Epidermal melanocyte (primary cell): ENCODE results near the gene SPNS2.

ENCODE experiments used
- DNase-seq: peaks from one replicate; pipeline ENCODE4 v3.0.0; 2011; ENCODE audit warnings: low spot score; ENCODE audit not compliant: insufficient read length

Gene SPNS2

DNA sequence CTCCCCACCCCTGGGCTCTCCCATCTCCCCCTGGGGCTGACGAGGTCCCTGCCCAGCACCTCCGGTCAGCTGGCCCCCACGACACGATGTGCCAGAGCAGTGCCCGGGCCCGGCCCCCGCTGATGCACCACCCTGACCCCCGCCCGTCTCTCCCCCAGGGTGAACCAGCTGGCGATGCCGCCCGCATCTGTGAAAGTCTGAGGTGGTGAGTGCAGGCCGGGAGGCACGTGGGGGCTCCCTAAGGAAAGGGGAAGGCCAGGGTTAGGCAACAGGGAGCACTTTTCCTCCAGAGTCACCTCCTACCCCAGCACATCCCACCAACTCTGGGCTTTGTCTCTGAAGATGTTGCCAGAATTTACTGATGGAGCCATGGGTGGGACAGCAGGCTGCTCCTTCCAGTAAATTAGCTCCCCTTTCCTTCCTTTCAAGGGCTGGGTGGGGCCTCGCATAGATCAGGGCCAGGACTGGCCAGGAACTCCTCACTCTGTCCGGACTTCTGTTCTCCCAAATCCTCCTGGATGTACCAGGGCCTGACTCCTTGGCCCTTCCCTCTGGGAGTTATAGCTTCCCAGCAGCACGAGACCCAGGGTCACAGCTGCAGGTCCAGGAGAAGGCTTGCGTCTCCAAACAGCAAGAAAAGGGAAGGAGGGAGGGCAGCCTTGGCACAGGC, 38.2 kb downstream of the SPNS2 start:
- no peak for DNase-seq

DNA sequence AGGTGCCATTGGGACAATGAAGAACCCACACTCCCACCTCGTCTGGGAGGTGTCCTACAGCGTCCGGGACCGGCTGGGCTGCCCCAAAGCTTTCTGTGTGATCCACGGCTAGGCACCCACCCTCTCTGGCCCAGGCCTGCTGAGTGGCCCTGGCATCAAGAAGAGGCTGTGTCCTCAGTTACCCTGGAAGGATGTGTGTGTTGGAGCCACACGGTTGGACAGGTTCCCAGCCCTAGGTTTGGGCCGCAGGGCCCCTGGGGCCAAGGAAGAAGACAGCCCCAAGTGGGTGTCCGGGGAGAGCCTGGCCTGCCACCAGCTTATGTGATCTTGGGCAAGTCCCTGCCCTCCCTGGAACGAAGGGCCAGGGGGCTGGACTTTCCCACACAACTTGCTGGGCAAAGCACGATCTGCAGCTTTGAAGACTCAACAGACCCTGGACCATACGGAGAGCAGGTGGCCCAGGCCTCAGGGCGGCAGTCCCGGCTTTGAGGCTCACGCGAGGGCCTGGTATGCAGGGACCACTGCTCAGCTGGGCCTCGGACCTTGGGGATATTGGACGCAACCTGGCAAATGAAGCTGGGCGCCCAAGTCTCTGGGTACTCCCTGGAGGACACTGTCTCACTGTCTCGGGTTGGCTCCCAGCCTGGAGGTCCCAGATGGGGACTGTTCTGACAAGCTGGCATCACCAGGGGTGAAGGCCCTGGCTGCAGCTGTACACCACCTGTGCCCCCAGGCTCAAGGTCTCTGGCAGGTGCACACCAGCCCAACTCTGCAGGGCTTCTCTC, 39.0 kb downstream of the SPNS2 start:
- no peak for DNase-seq

DNA sequence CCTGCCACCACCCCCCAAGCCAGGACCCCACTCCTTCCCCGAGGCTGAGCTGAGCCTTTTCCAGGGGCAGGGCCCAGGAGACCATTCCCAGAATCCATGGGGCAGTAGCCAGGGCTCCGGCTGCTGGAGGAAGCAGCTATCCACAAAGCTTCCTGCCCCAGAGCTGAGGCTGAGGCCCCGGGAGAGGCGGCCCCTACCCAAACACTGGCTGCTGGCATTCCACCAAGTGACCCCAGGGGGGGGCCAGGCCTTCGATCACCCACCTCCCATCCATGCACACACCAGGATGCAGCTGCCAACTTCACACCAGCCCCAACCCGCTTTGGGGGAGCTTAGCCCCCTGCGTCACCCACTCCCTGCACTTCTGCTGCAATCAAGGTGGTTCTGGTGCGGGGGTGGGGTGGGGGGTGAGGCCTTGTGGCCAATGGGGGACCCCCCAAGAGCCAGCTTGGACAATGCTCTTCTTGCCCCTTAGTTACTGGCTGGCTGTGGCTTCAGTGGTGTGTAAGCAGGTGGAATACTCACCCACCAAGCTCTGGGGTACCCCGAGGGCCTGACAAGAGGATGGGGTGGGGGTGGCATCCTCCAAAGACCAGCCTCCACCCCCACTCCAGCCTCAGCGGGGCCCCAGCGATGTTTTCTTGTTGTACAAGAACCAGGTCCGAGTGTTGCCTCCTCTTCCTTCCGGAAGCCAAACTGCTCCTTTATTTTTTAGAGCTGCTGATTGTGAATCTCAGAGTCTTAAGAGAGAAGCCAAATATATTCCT, 39.7 kb downstream of the SPNS2 start:
- no peak for DNase-seq

DNA sequence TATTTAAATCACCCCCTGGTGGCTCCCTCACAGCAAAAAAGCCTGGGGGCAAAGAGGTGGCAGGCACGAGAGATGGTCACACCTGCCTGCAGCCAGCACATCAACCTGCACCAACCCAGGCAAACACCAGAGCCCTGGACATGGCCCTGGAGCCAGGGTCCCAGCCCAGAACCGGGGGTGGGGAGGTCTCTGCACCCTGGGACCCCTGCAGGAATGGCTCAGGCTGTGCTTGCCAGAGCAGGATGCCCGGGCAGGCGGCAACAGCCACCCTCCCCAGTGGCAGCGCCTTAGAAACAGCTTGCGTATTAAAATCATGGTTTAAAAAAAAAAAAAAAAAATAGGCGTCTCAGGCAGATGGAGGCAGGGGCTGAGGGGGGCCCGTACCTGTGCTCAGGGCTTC, 40.3 kb downstream of the SPNS2 start:
- DNase-seq = no peak

DNA sequence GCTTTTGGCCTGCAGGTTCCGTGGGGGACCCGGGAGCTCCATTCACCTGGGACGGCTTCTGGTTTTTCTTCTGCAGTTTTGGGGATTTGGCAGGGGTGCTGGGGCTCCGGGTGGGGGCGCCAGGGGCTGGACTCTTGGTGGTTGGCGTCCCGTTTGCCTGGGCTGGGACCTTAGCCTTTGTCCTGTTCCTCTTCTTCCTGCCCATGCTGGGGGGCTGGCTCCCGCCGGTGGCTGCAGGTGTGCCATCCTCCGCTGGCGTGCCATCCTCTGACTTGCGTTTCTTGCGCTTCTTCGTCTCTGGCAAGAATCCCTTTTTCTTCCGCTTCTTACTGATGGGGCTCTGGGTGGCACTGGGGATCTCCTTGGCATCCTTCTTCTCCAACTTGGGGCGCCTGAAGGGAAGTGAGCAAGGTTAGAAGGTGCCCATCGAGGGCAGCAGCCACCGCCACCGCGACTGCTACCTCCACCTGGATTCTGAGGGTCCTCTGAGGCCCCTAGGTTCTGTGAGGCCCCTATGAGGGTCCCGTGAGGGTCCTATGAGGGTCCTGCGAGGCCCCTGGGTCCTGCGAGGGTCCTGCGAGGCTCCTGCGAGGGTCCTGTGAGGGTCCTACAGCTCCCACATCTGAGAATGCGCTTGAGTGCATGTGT, 41.0 kb downstream of the SPNS2 start:
- DNase-seq = no peak

DNA sequence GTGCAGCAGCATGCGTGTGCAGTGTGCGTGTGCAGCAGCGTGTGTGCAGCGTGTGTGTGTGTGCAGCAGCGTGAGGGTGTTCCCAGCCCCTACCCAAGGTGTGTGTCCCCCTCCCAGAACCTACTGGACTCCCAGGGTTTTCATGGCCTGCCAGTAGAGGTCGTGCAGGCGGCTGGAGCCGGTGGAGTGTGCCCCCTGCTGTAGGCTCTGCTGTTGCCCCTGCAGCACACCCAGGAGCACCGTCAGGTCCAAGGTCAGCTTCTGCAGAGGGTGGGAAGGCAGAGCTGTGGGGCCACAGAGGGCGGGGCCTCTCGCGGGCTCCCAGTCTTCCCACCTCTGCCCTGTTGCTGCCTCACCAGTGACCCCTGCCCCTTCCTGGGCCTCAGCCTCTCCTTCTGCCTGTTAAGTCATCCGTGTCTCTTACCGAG, 41.6 kb downstream of the SPNS2 start:
- DNase-seq = no peak

DNA sequence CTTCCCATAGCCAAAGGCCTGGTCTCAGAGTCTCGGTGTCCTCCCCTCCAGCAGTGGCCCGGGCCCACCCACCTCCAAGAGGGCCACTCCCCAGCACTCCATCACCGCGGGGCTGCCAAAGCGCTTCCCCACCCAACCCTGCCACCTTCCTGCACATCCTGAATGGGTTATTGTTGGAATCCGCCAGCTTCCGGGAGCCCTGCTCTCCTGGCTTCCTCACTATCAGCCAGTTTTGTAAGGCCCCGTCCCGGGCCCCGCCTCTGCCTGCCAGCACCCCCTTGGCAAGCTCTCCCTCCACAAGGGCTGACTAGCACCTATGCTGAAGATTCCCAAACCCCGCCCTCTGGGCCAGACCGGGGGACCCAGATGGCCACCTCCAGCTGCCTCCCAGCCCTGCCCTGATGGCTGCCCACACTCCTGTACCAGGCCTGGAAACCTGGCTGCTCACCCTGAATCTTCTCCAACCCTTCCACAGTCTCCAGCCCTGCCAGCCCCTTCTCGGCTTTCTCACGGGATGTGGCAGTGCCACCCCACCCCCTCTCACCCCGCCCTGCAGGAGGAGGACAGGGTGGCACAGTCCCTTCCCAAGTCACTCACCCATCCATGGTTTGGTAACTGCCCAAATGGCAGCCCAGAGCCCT, 42.1 kb downstream of the SPNS2 start:
- DNase-seq = no peak

DNA sequence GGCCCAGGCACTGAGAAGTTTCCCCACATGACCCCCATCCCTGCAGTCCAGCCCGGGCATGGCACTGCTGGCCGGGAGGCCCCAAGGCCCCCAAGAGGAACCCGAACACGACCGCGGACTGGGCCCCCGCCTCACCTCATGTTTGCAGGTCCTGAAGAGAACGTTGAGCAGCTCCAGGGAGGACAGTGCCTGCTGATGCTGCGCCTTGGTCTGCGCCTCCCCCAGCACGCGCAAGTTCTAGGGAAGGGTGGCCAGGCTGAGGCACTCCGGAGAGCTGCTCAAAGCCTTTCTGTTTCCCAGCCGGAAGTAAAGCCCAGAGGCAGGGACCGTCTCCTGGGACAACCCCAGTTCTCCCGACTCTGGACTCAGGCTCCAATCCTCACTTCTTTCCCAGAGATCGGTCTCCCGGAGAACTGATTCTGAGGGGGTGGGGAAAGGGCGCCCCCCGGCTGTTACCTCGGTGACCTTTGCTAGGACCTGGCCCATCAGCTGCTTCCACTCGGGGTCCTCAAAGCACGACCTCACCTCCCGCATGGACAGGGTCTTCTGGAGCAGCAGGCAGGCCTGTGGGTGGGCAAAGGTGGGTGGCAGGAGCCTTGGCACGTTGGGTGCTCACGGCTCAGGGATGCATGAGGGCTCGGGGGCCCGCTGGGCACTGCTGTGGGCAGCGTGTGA, 42.8 kb downstream of the SPNS2 start:
- no peak for DNase-seq

DNA sequence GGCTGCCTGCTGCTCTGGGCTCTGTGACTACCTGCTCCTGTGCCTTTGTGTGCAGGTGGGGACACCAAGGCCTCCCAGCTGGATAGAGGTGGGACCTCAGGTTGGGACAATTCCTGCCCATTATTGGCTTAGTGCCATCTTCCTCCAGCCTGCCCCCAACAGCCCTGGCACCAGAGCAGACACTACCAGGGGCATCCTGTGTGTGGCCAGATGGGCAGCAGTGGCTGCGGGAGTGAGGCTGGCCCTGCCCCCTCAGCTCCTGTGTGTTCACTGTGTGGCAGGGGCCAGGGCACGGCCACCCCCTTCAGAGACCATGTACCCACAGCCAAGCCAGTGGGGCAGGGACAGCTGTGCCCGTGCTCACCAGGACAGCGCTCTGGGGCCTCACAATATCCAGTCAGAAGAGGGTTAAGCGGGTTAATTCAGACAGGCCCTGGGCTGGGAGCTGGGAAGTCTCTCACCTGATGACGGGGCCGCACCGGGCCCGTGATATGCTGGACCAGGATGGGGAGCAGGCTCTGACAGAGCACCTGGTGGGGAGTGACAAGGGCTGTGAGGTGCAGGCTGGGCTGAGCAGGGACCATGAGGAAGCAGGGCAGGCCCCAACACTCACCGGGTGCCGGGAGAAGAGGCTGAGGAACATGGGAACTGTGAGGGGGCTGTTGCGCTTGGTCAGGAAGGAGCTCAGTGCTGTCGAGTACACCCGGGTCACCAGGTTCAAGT, 43.5 kb downstream of the SPNS2 start:
- DNase-seq = no peak

DNA sequence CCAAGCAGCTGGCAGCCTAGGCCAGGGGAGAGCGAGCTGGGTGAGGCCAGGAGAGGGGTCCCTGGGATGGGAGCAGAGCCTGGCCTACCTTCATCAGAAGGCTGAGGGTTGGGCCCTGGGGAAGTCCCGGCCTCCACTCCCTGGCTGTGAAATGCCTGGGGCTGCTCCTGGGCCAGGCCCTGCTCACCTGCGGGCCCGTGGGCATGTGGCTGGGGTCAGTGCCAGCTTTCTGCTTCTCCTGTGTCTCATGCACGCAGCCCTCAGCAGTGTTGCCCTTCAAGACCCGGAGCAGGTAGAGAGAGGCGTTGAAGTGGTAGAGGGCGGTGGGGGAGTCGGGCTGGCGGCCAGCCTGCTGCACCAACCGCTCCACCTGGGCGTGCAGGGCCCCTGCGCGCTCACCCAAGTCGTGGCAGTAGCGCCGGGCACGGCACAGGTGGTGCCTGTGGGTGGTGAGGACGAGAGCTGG, 44.1 kb downstream of the SPNS2 start:
- no peak for DNase-seq

DNA sequence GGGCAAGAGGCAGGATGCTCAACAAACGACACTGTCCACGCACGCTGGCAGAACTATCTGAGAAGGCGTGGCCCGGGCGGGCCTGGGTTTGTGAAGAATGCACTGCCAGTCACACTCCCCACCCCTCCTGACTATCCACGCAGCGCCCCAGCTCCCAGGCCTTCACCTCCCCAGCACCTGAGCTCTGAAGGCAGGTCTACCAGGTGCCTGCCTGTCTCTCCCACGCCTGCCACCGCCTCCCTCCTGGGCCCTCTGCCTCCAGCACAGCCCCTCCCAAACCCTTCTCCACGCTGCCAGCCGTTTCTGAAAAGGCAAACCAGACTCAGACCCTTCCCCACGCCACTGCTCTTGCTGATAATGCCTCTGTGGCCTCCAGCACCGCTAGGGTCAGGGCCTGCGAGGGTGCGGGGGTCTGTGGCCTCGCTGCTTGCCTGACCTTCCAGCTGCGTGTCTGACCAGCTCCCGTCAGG, 44.9 kb downstream of the SPNS2 start:
- DNase-seq = no peak

DNA sequence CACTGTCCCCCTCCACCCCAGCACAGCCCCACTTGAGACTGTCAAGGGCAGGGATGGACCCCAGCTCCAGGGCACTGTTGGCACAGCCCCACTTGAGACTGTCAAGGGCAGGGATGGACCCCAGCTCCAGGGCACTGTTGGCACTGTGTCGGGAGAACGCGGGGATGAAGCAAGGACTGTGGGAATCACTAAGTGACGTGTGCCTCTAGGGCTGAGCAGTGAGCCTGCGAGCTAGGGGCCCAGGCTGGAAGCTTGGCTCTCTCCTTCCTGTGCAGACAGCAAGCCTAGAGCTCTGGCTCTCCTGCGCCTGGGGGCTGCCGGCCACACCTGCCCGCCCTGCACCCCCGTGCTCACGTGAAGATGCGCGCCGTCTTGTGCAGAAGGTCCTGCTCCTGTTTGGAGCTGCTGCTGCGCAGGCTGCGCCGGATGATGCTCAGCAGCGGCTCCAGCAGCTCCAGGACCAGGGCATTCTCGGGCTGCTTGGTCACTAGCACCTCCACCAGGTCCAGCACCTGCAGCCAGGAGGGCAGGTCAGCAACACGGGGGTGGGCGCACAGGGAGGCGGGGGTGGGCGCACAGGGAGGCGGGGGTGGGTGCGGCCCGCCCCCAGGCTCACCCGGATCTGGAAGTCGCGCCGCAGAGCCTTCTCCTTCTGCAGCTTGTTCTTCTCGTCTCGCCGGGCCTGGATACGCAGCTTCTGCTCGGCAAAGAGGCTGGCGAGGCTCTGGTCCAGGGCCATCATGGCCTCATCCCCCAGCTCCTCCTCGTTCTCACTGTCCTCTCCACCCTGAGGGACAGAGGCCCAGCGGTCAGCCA, 45.7 kb downstream of the SPNS2 start:
- no peak for DNase-seq

DNA sequence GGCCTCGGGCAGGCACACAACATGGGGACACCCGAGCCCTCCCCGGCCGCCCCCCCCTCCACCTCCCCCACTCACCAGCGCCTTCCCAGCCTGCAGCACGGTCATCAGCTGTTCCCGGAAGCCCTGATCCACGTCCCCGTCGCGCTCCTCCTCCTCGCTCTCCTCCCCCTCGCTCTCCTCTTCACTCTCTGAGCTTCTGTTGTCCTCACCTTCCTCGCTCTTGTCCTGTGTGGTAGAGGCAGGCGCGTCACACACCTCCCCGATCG, 46.2 kb downstream of the SPNS2 start:
- no peak for DNase-seq

DNA sequence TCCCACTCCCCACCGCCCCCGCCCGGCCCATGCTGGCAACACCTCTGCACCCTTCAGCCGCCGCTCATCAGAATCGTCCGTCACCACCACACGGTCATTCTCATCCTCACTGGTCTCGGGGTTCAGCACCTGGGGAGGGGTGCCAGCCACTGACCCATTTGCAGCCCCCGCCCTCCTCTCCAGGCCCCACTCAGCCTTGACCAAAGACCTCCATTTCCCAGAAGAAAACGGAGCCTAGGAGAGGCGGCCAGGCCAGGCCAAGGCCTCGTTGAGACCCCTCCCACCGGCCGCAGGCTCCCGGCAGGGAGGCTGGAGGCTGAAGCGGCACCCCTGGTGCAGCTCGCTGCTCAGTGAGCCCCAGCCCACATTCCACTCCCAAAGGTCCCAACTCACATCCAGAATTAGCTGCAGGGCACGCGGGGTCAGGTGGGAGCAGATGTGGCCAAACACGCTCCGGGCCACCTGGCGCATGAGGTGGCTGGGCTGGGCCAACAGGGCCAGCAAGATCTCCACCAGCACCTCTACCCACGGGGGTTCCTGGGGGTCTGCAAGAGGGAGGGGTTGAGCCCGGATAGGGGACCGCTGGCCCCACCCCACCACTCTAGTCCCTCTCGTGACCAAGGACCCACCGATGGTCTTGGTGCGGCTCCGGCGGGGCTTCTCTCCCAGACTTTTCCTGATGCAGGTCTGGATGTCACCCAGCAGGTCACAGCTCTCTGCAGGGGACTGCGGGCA, 46.7 kb downstream of the SPNS2 start:
- no peak for DNase-seq

DNA sequence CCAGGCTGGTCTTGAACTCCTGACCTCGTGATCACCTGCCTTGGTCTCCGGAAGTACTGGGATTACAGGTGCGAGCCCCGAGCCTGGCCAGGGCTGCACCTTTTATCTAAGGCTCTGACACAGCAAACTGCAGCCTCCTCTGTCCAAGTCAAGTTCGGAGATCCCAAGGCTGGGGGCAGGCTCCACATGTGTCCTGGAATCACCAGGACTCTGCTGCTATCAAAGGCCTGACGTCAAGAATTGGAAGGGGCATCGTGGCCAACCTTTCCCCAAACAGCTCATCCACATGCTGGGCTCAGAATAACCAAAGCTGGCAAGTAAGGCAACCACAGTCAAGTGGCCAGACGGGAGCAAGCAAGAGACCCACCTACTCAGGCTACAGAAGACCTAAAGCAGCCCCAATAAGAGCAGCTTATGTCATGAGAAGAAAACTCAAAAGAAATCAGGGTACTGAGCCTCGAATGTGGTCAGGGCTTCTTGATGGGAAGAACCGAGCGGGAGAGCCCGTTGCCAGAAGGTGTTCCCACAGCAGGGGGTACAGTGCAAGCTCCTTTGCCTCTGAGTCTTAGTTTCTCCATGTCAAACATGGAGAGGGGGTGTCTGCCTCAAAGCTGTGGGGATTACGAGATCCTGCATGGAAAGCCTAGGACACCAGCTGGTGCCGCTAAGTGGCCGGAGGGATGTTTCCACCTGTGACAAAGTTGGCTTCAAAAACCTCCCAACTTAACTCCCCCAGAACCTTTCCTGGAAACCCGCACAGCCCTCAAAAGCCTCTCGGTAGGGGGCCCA, 48.6 kb downstream of the SPNS2 start:
- no peak for DNase-seq

DNA sequence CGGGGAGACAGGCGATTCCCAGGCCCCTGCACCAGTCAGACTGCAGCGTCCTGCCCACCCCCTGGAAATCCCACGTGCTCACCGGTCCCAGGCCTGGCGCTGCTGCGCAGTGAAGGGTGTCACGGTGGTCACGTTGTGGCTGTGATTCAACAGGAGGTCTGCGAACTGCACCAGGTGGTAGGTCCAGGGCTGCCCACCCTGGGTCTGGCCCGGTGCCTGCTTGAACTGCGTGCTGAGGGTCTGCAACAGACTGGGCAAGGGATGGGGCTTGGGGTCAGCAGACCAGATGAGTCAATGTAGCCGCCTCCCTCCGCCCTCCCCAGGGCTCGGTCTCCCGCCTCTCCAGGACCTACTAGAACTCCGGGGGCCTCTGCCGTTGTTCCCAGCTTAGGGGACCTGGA, 49.4 kb downstream of the SPNS2 start:
- no peak for DNase-seq

DNA sequence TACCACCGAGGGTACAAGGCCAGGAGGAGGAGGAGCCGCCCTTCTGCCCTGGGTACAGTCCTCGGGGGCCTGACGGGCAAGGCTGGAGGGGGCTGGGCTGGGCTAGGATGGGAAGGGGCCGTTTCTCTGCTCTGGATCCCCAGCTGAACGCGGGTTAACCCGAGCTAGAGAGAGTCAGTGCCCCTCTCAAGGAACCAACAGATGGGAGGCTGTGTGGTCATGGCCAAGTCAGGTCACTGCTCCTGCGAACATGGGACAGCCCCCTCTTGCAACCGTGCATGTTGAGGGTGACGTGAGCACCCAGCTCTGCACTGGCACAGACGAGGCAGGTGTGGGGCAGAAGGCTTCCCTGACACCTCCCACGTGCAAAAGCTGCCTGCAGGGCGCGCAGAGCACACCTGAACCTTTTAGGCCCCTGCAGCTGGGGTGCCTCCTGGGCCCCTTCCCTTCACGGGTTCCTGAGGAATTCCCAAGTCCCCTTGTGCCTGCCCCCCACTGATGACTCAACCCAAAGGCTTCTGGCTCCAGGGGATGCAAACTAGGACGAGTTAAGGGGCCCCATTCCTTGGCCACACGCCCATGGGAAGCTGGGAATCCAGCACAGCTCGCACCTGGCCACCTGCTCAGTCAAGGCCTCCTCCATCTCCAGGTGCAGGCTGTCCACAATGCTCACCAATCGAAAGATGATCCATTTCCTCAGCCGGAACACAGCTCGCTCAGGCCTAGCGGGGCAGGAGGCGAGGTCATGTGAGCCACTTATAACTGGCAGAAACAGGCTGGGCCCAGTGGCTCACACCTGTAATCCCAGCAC, 50.2 kb downstream of the SPNS2 start:
- DNase-seq = no peak
